LNCAP (cell line): ENCODE measurements around the gene ERRFI1.

Source experiments
- CTCF ChIP-seq: fragments of 450-650 bp; IDR thresholded peaks from 2 replicates; pipeline ENCODE4 v1.5.1; 2017; ENCODE audit warnings: mild to moderate bottlenecking

ERRFI1 gene

GRCh38 chr1:8002329-8002910 lies 23.7 kb downstream of the ERRFI1 start:
- TF ChIP-seq CTCF = no peak

DNA sequence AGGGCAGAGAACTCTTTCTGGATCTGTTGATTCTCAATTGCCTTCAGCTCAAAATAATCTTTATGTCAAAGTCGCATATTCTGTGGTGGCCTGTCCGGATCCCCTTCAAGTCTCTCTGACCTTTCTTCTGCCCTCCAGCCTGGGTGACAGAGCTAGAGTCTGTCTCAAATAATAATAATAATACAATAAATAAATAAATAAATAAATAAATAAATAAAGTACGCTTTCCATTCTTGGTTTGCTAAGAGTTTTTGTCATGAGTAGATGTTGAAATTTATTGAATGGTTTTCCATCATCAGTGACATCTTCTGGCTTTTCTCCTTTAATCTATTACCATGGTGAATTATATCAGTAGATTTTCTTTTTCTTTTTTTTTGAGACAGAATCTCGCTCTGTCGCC lies 30.7 kb downstream of the ERRFI1 start:
- no peak for TF ChIP-seq CTCF

DNA sequence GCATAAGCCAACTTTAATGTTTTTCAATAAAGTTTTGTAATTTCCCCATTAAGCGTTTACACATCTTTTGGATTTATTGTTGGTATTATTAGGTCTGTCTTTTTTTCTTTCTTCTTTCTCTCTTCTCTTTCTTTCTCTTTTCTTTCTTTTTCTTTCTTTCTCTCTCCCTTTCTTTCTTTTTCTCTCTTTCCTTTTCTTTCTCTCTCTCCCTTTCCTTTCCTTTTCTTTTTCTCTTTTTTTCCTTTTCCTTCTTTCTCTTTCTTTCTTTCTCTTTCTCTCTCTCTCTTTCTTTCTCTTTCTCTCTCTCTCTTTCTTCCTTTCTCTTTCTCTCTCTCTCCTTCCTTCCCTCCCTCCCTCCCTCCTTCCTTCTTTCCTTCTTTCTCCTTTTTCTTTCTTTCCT lies 31.3 kb downstream of the ERRFI1 start:
- no peak for TF ChIP-seq CTCF

GRCh38 chr1:7993593-7994479 lies 32.3 kb downstream of the ERRFI1 start:
- no peak for TF ChIP-seq CTCF

- TF ChIP-seq CTCF = no peak
Measured at GRCh38 chr1:7992885-7993284, 33.2 kb downstream of the ERRFI1 start.

DNA sequence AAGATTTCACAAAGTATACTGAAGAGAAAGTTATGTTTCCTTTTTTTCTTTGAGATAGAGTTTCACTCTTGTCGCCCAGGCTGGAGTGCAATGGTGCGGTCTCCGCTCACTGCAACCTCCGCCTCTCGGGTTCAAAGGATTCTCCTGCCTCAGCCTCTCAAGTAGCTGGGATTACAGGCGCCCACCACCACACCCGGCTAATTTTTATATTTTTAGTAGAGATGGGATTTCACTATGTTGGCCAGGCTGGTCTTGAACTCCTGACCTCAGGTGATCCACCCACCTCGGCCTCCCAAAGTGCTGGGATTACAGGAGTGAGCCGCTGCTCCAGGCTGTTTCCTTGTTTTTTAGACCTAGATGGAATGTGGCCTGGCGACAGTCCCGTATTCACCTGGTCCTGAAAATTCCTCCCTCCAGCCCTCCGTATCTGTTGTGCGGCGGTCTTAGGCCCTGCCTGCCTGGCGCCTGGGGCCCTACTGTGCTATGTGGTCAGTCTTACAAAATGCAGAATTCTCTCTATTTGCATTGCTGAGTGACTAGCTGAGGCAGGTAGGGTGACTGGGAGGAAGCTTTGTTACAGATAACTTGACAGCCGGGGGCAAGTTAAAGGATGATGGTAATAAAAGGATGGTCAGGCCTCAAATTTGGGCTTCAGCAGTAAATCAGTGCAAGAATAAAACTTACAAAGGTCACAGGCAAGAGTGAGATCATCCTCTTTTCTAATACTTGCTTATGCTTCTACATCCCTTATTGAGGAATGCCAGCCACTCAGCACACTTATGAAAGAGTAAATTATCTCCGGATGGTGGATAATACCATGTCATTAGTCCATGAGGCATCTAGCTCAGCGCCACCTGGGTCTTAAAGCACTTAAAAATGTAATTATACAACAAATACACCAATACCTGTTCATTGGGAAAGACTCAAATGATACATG lies 34.3 kb downstream of the ERRFI1 start:
- no peak for TF ChIP-seq CTCF

- no peak for TF ChIP-seq CTCF
Measured at GRCh38 chr1:7989762-7990428, 36.2 kb downstream of the ERRFI1 start.
